Middle frontal gyrus (tissue), 1 donor: Measurements from ENCODE around the gene STX16.
"Not testable (repeated sequence)": the region's sequence is repeated elsewhere in the genome, so short reads cannot be mapped to it uniquely, and the experiment has no call there.

Experiments used
- DNase-seq: peaks from one replicate; pipeline ENCODE4 v3.0.0-alpha.2; 2015; ENCODE audit warnings: low spot score; ENCODE audit errors: extremely low spot score

The STX16 gene

GRCh38 chr20:58721951-58722778 lies 71.1 kb downstream of the STX16 start:
- DNase-seq: no peak

DNA sequence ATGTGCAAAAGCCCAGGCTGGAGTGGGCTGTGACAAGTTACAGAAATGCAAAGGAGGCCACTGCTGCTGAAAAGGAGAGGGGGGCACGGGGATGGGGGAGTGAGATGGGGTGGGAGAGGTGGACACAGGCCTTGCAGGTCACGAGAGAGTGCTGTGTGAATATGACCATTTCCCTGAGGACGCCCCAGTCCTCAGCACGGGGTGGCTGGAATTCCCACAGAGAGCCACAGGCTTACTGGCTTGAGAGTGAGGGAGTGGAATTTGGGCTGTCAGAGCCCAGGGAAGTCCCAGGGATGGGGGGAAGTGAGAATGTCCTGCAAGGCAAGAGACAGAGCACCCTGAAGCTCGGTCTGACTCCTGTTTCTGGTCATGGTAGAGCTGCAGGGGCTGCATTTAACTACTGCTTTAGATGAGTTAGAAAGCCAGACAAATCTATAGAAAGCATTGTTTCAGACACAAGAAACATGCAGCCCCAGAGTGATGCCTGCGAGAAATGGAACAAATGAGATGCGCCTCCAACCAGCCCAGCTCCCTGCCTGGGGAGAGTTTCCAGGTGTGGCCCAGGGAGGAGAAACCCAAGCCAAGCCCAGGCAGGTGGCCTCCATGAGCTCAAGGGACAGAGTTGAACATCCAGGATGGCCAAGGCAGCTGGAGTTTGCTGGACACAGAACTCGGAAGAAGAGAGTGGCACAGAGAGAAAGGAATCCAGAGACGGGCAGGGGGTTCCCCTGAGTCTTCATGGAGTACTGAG lies 72.0 kb downstream of the STX16 start:
- no peak for DNase-seq

- DNase-seq: no peak
These were observed 72.5 kb downstream of the STX16 start for GRCh38 chr20:58723628-58723984.

- not testable (repeated sequence) for DNase-seq
These were observed 75.1 kb downstream of the STX16 start for GRCh38 chr20:58726156-58726555.
